K562 (cell line): Measurements from ENCODE around the gene CPT1C. TPM values are rescaled to one million over a fixed set of nuclear protein-coding genes. Genes with fewer than 3 reads are reported as not detected.

Experiments used
- BMI1 ChIP-seq: fragments of 150-350 bp; IDR thresholded peaks from 2 replicates; pipeline ENCODE4 v1.6.1; 2014; ENCODE audit warnings: low read length
- HMGN3 ChIP-seq: IDR thresholded peaks from 2 replicates; pipeline ENCODE4 v1.6.1; 2011; ENCODE audit warnings: borderline replicate concordance, low read depth, mild to moderate bottlenecking, mixed read lengths, low read length; ENCODE audit not compliant: insufficient read length; ENCODE audit errors: extremely low read depth
- HSF4 ChIP-seq: fragments of 250-450 bp; sonication (Bioruptor Pico); IDR thresholded peaks from 2 replicates; pipeline ENCODE4 v2.1.2; 2022; ENCODE audit warnings: mild to moderate bottlenecking, moderate library complexity, borderline replicate concordance
- POLR2G ChIP-seq: fragments of 200-400 bp; formaldehyde crosslinking; IDR thresholded peaks from 2 replicates; pipeline ENCODE4 v1.6.1; 2017; ENCODE audit warnings: low read depth, mild to moderate bottlenecking, antibody characterized with exemption, low read length, moderate library complexity
- SMC3 ChIP-seq: conservative IDR thresholded peaks from 2 replicates; pipeline ENCODE4 v1.6.1; 2011; ENCODE audit warnings: low read depth, low read length, improper control_type of control experiment; ENCODE audit not compliant: insufficient read depth
- ZNF444 ChIP-seq: fragments of 250-450 bp; sonication (Bioruptor Pico); IDR thresholded peaks from 2 replicates; pipeline ENCODE4 v1.4.0; 2020; ENCODE audit warnings: mild to moderate bottlenecking, moderate library complexity
- ZNF584 ChIP-seq: fragments of 200-800 bp; sonication (Bioruptor generic); IDR thresholded peaks from 2 replicates; pipeline ENCODE4 v1.6.1; 2016; ENCODE audit warnings: low read depth, mild to moderate bottlenecking, missing genetic modification characterization, missing compliant biosample characterization
- ZNF699 ChIP-seq: fragments of 250-450 bp; sonication (Bioruptor Pico); IDR thresholded peaks from 2 replicates; pipeline ENCODE4 v1.8.0; 2021; ENCODE audit warnings: mild to moderate bottlenecking, moderate library complexity; ENCODE audit not compliant: insufficient replicate concordance
- ZNF76 ChIP-seq: fragments of 250-450 bp; sonication (Bioruptor Pico); IDR thresholded peaks from 2 replicates; pipeline ENCODE4 v1.4.0; 2020; ENCODE audit warnings: mild to moderate bottlenecking, moderate library complexity, borderline replicate concordance
- polyA plus RNA-seq, 8 experiments: library from polyadenylated mRNA; depleted of rRNA in 4 of 8; stranded (reverse) in 5 of 8; unstranded in 3 of 8; fragments of >200 nt; fragmentation: Nextera tagmentation in 2 of 8; fragmentation: Illumina TruSeq in 1 of 8; extraction: Ambion mirVana in 2 of 8; extraction: Trizol in 1 of 8; gene quantifications; 2 replicates each; pipeline versions ENCODE4 v1.2.1 to v1.2.3, GENCODE V29; 2011 to 2014; ENCODE audit warnings: inconsistent platforms in 1 of 8, missing spikeins in 1 of 8
- total RNA-seq, 7 experiments: library from RNA; depleted of rRNA in 6 of 7; stranded (reverse); fragments of >200 nt in 6 of 7; fragmentation: Illumina TruSeq in 2 of 7; extraction: Trizol in 2 of 7; gene quantifications; 2 replicates each; pipeline versions ENCODE4 v1.2.1 to v1.2.3, GENCODE V29; 2011 to 2021; ENCODE audit warnings: low replicate concordance in 1 of 7
- TF ChIP-seq, protein P1 (sequence below): IDR thresholded peaks from 2 replicates; pipeline ENCODE4 v1.6.1; 2012; ENCODE audit warnings: low read depth, low read length, improper control_type of control experiment, borderline replicate concordance
- TF ChIP-seq, protein P2 (sequence below): fragments of 450-650 bp; IDR thresholded peaks from 2 replicates; pipeline ENCODE4 v1.6.1; 2016; ENCODE audit warnings: mild to moderate bottlenecking, moderate library complexity

CPT1C gene
- total and polyA plus RNA-seq, 9 of the 15 experiments (the other 6 are each of a cell fraction or from before 2014, with no cell fraction given) = 1.9 to 12.3 (median 3.0) TPM

DNA sequence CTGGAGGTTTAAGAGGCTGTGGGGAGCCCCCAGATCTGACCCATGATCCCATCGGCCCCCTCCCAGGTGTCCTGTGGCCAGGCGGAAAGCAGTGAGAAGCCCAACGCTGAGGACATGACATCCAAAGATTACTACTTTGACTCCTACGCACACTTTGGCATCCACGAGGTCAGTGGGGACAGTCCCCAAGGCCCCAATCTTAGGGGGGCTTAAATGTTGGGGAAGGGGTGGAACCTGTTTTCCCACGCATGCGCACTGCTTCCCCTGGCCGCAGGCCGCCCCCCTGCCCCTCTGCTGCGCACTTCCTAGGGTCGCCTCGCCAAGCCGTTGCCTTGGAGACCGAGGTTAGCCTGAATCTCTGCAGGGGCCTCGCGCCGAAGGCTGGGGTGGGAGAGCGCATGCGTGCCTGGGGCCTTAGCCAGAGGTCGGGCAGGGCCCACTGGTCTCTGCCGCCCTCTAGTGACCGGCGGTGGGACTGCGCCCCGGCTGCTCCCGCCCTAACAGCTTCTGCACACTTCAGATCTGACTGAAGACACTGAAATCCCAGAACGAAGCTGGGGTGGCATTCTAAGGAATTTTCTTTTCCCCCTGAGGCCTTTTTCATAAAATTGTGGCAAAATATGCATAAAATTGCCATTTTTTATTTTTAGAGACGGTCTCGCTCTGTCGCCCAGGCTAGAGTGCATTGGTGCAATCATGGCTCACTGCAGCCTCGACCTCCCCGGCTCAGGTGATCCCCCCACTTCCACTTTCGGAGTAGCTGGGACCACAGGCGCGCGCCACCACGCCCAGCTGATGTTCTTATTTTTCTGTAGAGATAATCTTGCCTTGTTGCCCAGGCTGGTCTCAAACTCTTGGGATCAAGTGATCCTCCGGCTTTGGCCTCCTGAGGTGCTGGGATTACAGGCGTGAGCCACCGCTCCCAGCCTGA is 10.2 kb upstream of the CPT1C start (continued):
- TF ChIP-seq POLR2G (no peak), ZNF444 (CRISPR knock-in tag) (no peak), BMI1 (no peak), ZNF584 (no peak), HMGN3 (peak; percentile 72), HSF4 (no peak), ZNF76 (CRISPR knock-in tag) (no peak), SMC3 (peak; percentile 82), ZNF699 (CRISPR knock-in tag) (no peak)
- TF ChIP-seq, protein P1, sequence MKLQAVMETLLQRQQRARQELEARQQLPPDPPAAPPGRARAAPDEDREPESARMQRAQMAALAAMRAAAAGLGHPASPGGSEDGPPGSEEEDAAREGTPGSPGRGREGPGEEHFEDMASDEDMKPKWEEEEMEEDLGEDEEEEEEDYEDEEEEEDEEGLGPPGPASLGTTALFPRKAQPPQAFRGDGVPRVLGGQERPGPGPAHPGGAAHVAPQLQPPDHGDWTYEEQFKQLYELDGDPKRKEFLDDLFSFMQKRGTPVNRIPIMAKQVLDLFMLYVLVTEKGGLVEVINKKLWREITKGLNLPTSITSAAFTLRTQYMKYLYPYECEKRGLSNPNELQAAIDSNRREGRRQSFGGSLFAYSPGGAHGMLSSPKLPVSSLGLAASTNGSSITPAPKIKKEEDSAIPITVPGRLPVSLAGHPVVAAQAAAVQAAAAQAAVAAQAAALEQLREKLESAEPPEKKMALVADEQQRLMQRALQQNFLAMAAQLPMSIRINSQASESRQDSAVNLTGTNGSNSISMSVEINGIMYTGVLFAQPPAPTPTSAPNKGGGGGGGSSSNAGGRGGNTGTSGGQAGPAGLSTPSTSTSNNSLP = no peak
- TF ChIP-seq, protein P2, sequence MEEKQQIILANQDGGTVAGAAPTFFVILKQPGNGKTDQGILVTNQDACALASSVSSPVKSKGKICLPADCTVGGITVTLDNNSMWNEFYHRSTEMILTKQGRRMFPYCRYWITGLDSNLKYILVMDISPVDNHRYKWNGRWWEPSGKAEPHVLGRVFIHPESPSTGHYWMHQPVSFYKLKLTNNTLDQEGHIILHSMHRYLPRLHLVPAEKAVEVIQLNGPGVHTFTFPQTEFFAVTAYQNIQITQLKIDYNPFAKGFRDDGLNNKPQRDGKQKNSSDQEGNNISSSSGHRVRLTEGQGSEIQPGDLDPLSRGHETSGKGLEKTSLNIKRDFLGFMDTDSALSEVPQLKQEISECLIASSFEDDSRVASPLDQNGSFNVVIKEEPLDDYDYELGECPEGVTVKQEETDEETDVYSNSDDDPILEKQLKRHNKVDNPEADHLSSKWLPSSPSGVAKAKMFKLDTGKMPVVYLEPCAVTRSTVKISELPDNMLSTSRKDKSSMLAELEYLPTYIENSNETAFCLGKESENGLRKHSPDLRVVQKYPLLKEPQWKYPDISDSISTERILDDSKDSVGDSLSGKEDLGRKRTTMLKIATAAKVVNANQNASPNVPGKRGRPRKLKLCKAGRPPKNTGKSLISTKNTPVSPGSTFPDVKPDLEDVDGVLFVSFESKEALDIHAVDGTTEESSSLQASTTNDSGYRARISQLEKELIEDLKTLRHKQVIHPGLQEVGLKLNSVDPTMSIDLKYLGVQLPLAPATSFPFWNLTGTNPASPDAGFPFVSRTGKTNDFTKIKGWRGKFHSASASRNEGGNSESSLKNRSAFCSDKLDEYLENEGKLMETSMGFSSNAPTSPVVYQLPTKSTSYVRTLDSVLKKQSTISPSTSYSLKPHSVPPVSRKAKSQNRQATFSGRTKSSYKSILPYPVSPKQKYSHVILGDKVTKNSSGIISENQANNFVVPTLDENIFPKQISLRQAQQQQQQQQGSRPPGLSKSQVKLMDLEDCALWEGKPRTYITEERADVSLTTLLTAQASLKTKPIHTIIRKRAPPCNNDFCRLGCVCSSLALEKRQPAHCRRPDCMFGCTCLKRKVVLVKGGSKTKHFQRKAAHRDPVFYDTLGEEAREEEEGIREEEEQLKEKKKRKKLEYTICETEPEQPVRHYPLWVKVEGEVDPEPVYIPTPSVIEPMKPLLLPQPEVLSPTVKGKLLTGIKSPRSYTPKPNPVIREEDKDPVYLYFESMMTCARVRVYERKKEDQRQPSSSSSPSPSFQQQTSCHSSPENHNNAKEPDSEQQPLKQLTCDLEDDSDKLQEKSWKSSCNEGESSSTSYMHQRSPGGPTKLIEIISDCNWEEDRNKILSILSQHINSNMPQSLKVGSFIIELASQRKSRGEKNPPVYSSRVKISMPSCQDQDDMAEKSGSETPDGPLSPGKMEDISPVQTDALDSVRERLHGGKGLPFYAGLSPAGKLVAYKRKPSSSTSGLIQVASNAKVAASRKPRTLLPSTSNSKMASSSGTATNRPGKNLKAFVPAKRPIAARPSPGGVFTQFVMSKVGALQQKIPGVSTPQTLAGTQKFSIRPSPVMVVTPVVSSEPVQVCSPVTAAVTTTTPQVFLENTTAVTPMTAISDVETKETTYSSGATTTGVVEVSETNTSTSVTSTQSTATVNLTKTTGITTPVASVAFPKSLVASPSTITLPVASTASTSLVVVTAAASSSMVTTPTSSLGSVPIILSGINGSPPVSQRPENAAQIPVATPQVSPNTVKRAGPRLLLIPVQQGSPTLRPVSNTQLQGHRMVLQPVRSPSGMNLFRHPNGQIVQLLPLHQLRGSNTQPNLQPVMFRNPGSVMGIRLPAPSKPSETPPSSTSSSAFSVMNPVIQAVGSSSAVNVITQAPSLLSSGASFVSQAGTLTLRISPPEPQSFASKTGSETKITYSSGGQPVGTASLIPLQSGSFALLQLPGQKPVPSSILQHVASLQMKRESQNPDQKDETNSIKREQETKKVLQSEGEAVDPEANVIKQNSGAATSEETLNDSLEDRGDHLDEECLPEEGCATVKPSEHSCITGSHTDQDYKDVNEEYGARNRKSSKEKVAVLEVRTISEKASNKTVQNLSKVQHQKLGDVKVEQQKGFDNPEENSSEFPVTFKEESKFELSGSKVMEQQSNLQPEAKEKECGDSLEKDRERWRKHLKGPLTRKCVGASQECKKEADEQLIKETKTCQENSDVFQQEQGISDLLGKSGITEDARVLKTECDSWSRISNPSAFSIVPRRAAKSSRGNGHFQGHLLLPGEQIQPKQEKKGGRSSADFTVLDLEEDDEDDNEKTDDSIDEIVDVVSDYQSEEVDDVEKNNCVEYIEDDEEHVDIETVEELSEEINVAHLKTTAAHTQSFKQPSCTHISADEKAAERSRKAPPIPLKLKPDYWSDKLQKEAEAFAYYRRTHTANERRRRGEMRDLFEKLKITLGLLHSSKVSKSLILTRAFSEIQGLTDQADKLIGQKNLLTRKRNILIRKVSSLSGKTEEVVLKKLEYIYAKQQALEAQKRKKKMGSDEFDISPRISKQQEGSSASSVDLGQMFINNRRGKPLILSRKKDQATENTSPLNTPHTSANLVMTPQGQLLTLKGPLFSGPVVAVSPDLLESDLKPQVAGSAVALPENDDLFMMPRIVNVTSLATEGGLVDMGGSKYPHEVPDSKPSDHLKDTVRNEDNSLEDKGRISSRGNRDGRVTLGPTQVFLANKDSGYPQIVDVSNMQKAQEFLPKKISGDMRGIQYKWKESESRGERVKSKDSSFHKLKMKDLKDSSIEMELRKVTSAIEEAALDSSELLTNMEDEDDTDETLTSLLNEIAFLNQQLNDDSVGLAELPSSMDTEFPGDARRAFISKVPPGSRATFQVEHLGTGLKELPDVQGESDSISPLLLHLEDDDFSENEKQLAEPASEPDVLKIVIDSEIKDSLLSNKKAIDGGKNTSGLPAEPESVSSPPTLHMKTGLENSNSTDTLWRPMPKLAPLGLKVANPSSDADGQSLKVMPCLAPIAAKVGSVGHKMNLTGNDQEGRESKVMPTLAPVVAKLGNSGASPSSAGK = no peak
